ENCODE measurements around the gene CDK14. TPM values are rescaled to one million over a fixed set of nuclear protein-coding genes. Genes with fewer than 3 reads are reported as not detected.

CDK14 gene
- polyA plus RNA-seq, 1 donor from 2014 or later, result 25.1 TPM

DNA sequence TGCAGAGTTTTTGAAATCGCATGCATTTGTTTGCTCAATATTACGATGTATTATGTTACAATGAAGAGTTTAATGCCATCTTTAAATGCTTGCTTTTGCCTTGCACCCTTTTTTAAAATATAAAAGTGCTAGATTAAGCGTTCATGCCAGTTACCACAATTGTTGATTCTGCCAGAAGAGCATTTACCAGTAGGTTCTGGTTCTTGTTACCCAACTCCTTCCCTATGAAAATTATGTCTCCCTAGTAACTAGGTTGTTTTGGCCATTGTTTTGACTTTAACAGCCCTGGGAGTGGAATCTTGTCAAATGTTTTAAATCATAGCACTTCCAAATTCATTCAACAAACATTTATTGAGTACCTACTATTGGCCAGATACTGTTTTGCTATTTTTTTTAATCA, 32.8 kb upstream of the CDK14 start:
- Histone ChIP-seq H3F3A (ENCODE audit: insufficient read depth, low read length, poor library complexity, severe bottlenecking) (no peaks in the 10 kb centered on the region), H3K79me2 (replicated peaks; ENCODE audit: insufficient read depth, low read length) (no peaks in the 10 kb centered on the region), H3K4me2 (ENCODE audit: low read length) (no peak overlapping the region), H3K27ac (ENCODE audit: low read length) (no peak overlapping the region), H3K9me3 (ENCODE audit: low read length) (no peaks in the 10 kb centered on the region), H3K9me2 (ENCODE audit: insufficient read depth, low read length) (no peaks in the 10 kb centered on the region), H4K20me1 (ENCODE audit: insufficient read depth) (no peaks in the 10 kb centered on the region), H3K9ac (ENCODE audit: low read length) (no peak overlapping the region), H3K27me3 (ENCODE audit: insufficient read depth, low read depth, low read length) (no peaks in the 10 kb centered on the region), H3K36me3 (ENCODE audit: insufficient read depth, low read length) (no peaks in the 10 kb centered on the region), H2AFZ (ENCODE audit: low read depth, low read length) (no peak overlapping the region), H3K4me3 (ENCODE audit: low read length) (no peak overlapping the region)
- TF ChIP-seq RAD21 (conservative IDR thresholded peaks at IDR 0.05), result no peak
- TF ChIP-seq, protein P1, sequence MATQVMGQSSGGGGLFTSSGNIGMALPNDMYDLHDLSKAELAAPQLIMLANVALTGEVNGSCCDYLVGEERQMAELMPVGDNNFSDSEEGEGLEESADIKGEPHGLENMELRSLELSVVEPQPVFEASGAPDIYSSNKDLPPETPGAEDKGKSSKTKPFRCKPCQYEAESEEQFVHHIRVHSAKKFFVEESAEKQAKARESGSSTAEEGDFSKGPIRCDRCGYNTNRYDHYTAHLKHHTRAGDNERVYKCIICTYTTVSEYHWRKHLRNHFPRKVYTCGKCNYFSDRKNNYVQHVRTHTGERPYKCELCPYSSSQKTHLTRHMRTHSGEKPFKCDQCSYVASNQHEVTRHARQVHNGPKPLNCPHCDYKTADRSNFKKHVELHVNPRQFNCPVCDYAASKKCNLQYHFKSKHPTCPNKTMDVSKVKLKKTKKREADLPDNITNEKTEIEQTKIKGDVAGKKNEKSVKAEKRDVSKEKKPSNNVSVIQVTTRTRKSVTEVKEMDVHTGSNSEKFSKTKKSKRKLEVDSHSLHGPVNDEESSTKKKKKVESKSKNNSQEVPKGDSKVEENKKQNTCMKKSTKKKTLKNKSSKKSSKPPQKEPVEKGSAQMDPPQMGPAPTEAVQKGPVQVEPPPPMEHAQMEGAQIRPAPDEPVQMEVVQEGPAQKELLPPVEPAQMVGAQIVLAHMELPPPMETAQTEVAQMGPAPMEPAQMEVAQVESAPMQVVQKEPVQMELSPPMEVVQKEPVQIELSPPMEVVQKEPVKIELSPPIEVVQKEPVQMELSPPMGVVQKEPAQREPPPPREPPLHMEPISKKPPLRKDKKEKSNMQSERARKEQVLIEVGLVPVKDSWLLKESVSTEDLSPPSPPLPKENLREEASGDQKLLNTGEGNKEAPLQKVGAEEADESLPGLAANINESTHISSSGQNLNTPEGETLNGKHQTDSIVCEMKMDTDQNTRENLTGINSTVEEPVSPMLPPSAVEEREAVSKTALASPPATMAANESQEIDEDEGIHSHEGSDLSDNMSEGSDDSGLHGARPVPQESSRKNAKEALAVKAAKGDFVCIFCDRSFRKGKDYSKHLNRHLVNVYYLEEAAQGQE (IDR thresholded peaks at IDR 0.05; ENCODE audit: borderline replicate concordance), result no peak
- no peak for TF ChIP-seq TAF1 (IDR thresholded peaks at IDR 0.05; ENCODE audit: low read depth)
- TF ChIP-seq SMC3 (conservative IDR thresholded peaks at IDR 0.05; ENCODE audit: poor library complexity), result no peak
- no peak for TF ChIP-seq EP300 (conservative IDR thresholded peaks at IDR 0.05; ENCODE audit: poor library complexity, severe bottlenecking)
- TF ChIP-seq MXI1 (conservative IDR thresholded peaks at IDR 0.05; ENCODE audit: poor library complexity, severe bottlenecking), result no peak
- no peak for TF ChIP-seq POLR2AphosphoS5 (IDR thresholded peaks at IDR 0.05)
- no peak for TF ChIP-seq EZH2 (IDR thresholded peaks at IDR 0.05; ENCODE audit: borderline replicate concordance, insufficient read depth, low read length, poor library complexity, severe bottlenecking)
- TF ChIP-seq CTCF (IDR thresholded peaks at IDR 0.05; ENCODE audit: poor library complexity, severe bottlenecking), result no peak

GRCh38 chr7:90564455-90564854, 31.7 kb upstream of the CDK14 start:
- Histone ChIP-seq H3K27me3 (ENCODE audit: insufficient read depth, low read depth, low read length) (no peaks in the 10 kb centered on the region), H3K9me3 (ENCODE audit: low read length) (no peaks in the 10 kb centered on the region), H3K27ac (ENCODE audit: low read length) (no peak overlapping the region), H4K20me1 (ENCODE audit: insufficient read depth) (no peaks in the 10 kb centered on the region), H3K36me3 (ENCODE audit: insufficient read depth, low read length) (no peaks in the 10 kb centered on the region), H3K79me2 (replicated peaks; ENCODE audit: insufficient read depth, low read length) (no peaks in the 10 kb centered on the region), H3K4me3 (ENCODE audit: low read length) (no peak overlapping the region), H3F3A (ENCODE audit: insufficient read depth, low read length, poor library complexity, severe bottlenecking) (no peaks in the 10 kb centered on the region), H3K9me2 (ENCODE audit: insufficient read depth, low read length) (no peaks in the 10 kb centered on the region), H2AFZ (ENCODE audit: low read depth, low read length) (no peak overlapping the region), H3K4me2 (ENCODE audit: low read length) (no peak overlapping the region), H3K9ac (ENCODE audit: low read length) (no peak overlapping the region)
- TF ChIP-seq MXI1 (conservative IDR thresholded peaks at IDR 0.05; ENCODE audit: poor library complexity, severe bottlenecking) (no peak), EZH2 (IDR thresholded peaks at IDR 0.05; ENCODE audit: borderline replicate concordance, insufficient read depth, low read length, poor library complexity, severe bottlenecking) (no peak), POLR2AphosphoS5 (IDR thresholded peaks at IDR 0.05) (no peak), EP300 (conservative IDR thresholded peaks at IDR 0.05; ENCODE audit: poor library complexity, severe bottlenecking) (no peak), CTCF (IDR thresholded peaks at IDR 0.05; ENCODE audit: poor library complexity, severe bottlenecking) (no peak), TAF1 (IDR thresholded peaks at IDR 0.05; ENCODE audit: low read depth) (no peak), RAD21 (conservative IDR thresholded peaks at IDR 0.05) (no peak)
